ENCODE measurements around the gene MSH6.

The MSH6 gene

GRCh38 chr2:47782671-47783485, at the start of gene MSH6:
TSS of gene MSH6 (plus strand) at chr2:47783145. CDS start at chr2:47783234, 89 bp downstream.
- peak; percentile 89 for DNase-seq

GRCh38 chr2:47735136-47735869, 47.6 kb upstream of the MSH6 start:
- DNase-seq = no peak

GRCh38 chr2:47735912-47736311, 47.0 kb upstream of the MSH6 start:
- DNase-seq = no peak

GRCh38 chr2:47737191-47737975, 45.6 kb upstream of the MSH6 start:
- no peak for DNase-seq

GRCh38 chr2:47738331-47738730, 44.6 kb upstream of the MSH6 start:
- DNase-seq = no peak

GRCh38 chr2:47741101-47741500, 41.8 kb upstream of the MSH6 start:
- no peak for DNase-seq

GRCh38 chr2:47741637-47742036, 41.3 kb upstream of the MSH6 start:
- no peak for DNase-seq

GRCh38 chr2:47744074-47744473, 38.9 kb upstream of the MSH6 start:
- no peak for DNase-seq

- DNase-seq = no peak
These were observed 35.1 kb upstream of the MSH6 start for GRCh38 chr2:47747878-47748277.

- DNase-seq = no peak
These were observed 31.0 kb upstream of the MSH6 start for GRCh38 chr2:47751856-47752414.

GRCh38 chr2:47767497-47767844, 15.5 kb upstream of the MSH6 start:
- no peak for DNase-seq

GRCh38 chr2:47767880-47768609, 14.9 kb upstream of the MSH6 start:
- peak; percentile 79 to 82 for DNase-seq

GRCh38 chr2:47769318-47769717, 13.6 kb upstream of the MSH6 start:
- DNase-seq = no peak

GRCh38 chr2:47771211-47771610, 11.7 kb upstream of the MSH6 start:
- DNase-seq = no peak

GRCh38 chr2:47772343-47772742, 10.6 kb upstream of the MSH6 start:
- no peak for DNase-seq

GRCh38 chr2:47774567-47774966, 8.4 kb upstream of the MSH6 start:
- no peak for DNase-seq

GRCh38 chr2:47777277-47777937, 5.5 kb upstream of the MSH6 start:
- DNase-seq = no peak

GRCh38 chr2:47778698-47779425, 4.1 kb upstream of the MSH6 start:
- DNase-seq = no peak

GRCh38 chr2:47779426-47779790, 3.5 kb upstream of the MSH6 start:
- no peak for DNase-seq

- DNase-seq = no peak
These were observed 619 bp upstream of the MSH6 start for GRCh38 chr2:47782381-47782670.

Data from stimulated activated CD4-positive, alpha-beta T cell treated with anti-CD3 and anti-CD28 coated beads, Interleukin-2, amount 100 ng/mL, for 24 hours (primary cell).